HG03039 (cell line): Measurements from ENCODE around the gene THBS3.
"Not testable (repeated sequence)": the region's sequence is repeated elsewhere in the genome, so short reads cannot be mapped to it uniquely, and the experiment has no call there.

Experiments
- ATAC-seq: cut with Tn5 transposase; IDR thresholded peaks from one replicate; pipeline ENCODE4 v1.9.1; 2021; ENCODE audit warnings: mild to moderate bottlenecking, moderate library complexity; ENCODE audit not compliant: unreplicated experiment

THBS3 gene

DNA sequence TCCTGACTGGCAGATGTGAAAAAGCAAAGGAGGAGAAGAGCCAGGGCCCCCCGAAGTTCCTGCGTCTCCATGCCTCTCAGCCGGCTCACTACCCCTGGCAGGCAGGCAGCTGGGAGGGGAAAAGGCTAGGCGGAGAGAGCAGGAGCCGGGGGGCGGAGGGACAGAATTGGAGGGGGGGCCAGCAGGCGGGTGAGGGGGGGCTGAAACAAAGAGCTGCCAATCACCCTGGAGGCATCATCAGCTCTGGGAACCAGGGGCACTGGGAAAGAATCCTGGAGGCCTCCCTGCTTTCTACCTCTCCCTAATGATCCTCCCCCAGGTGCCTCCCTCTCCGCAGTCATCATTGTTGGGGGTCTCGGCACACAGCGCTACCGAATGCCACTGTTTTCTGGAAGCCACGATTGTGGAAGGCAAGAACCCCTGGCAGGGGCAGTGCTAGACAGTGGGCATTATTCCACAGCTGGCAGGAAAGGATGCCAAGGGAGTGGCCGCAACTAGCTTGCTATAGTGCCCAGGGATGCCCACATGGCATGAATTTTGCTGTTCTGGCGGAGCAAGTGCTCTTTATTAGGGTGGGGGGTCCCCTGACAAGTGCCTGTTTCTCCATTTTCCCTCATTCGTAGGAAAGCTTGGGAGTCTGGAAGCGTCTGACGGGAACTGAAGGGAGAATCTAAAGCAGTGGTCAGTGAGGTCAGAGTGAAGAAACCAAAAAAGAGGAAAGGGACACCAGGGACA lies at the start of gene THBS3:
Gene THBS3, minus strand, starts transcription at position 92 of the 735 bp plus-strand sequence. Its CDS starts 21 bp downstream, at position 71.
- no peak for ATAC-seq

DNA sequence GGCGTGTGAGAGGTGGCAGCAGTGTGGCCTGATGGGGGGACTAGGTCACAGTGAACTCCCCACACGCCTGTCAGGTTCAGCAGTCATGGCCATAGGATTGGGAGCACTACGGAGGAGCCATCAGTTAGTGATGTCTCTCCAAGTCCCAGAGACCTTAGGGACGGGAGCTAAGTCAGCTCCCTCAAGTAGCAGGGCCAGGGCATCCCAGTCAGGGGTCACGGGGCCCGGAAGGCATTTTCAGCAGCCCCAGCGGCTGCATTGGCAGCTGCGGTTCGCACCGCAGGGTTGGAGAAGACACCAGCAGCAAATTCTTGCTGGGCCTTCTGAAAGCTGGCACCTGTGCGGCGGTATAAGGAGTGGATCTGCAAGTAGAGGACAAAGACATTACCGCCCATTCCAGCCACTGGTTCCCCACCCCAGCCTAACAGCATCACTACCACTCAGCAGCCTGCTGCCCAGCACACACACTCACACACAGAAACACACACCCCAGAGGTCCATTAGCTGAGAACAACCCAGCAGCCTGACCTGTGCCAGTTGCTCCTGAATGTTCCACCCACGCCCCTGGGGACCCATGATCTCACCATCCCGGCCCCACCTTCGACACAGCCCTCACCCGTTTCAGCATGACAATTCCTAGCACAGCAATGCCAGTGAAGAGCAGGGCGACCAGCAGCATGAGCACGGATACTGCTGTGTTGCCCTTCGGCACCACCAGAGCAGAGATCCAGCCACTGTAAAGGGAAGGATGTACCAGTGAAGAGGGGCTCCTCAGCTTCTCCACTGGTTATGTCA lies 48.6 kb upstream of the THBS3 start:
- ATAC-seq, result no peak

DNA sequence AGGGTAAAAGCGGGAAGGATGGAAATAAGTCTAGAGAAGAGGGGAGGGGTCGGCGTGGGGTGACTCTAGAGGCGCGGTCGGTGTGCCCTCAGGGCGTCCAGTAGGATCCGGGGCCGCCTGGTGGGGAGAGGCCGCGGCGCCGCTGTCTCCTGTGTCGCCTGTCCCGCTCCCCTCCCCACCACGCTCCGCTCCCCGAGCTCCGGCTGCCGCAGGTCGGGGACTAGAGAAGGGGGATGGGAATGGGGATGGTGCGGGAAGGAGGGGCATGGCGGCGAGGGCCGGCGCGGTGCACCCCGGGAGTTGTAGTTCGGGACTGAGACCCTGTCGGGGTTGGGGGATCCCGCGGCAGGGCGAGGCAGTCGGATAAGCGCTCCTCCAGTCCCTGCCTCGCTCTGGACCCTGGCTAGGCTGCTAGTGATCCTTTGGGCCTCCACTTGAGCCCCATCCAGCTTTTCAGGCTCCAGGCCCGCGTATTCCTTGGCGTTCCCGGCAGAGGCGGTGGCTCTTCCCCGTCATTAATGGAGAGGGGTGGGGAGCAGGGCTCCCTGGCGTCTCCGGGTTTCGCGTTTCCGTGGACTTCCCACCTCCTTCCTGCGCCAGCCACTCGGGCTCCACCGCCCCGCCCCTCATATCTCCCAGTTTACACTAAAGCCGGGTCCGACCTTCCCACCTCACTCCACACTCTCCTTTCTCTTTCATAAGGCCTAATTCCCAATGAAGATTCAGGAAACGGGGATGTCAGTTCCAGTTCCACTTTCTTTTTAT lies 47.7 kb upstream of the THBS3 start, which contains the start of gene ENTREP3:
Gene ENTREP3, minus strand, starts transcription at position 241 of the 765 bp plus-strand sequence. CDS start 606 bp downstream, outside the sequence.
- peak; percentile 35 for ATAC-seq

DNA sequence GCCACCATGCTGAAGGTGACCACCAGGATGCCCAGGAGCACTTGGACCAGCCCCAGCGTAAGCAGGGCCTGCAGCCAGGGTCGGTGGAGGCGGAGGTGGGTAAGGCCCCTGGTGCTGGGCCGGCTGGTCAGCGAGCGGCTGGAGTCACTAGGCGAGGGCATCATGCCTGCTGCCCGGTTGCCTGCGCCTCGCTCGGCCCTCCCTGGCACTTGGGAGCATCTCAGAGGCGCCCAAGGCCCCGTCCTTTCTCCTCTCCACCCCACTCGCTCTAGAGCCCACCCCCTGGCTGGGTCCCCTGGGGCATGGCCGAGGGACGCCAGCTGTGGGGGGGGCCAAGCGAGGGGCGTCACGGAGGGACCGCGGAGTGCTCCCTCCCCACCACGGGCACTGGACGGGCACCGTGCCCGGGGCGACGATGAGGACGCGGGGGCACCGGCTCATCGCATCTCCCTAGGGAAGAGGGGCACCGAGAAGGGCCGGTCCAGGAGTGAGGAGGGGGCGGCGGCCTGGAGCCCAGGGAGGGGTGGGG lies 47.1 kb upstream of the THBS3 start:
- no peak for ATAC-seq

DNA sequence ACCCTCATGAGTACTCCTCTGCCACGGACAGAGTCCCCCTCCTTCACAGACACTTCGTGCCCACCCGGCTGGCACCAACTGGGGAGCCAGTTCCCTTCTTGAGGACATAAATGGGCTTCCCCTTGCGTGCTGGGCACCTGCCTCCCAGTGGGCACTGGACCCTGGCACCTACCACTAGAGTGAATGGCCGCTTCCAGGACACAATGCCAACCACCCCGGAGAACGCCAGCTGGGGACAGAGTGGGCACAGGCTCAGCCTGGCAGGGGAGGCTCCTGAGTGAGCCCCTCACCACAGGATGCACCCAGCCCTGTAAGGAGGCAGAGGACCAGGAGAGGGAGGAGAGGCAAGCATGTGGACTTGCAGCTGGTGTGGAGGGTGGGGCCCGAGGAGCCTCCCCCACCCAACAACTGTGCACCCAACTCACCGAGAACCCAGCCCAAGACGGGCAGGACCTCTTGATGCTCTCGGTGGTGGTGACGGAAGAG lies 46.6 kb upstream of the THBS3 start:
- no peak for ATAC-seq

DNA sequence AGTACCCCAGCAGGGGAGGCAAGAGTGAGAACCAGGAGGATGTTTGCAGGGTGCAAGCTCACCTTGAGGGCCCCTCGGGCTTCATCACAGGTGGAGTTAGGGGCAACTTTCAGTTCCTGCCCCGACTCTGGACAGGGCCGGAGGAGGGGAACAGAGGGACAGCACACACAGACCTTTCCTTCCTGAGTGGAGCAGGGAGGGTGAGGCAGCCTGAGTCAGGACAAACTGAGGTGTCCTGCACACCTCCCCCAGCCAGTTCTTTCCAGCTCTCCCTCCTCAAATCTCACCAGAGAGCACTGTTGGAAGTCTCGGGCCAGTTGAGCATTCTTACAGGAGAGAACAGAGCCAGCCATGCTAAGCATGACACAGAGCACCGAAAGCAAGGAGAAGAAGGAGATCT lies 46.1 kb upstream of the THBS3 start:
- no peak for ATAC-seq

DNA sequence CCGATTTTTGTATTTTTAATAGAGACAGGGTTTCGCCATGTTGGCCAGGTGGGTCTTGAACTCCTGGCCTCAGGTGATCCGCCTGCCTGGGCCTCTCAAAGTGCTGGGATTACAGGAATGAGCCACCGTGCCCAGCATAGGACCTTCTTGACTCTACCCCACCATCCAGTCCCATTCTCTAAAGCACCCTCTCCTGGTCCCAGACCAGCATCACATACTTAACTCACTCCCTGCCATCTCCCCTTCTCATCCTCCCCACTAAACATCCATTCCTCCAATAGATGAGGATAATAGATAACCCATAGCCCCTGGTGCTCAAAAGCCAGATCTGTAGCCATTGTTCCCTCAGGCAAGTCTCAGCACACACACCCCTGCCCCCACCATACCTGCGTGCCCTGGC lies 45.5 kb upstream of the THBS3 start:
- ATAC-seq, result no peak

DNA sequence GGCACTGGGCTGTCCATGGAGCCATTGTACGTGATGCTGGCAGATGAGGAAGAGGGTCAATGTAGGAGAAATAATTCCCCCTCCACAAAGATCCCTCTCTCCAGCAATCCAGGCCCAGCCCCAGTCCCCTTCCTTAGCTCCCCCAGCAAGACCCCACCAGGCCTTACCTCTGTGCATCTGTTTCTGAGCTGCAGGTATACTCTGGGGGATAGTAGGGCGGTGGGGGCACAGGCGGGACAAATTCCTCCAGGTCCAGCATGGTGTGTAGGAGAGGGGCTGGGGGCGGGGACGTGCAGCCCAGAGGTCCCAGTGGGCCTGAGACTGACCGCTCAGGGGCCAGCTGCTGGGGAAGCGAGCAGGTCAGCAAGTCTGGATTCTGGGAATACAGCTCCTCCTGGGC lies 43.9 kb upstream of the THBS3 start:
- ATAC-seq, result no peak

DNA sequence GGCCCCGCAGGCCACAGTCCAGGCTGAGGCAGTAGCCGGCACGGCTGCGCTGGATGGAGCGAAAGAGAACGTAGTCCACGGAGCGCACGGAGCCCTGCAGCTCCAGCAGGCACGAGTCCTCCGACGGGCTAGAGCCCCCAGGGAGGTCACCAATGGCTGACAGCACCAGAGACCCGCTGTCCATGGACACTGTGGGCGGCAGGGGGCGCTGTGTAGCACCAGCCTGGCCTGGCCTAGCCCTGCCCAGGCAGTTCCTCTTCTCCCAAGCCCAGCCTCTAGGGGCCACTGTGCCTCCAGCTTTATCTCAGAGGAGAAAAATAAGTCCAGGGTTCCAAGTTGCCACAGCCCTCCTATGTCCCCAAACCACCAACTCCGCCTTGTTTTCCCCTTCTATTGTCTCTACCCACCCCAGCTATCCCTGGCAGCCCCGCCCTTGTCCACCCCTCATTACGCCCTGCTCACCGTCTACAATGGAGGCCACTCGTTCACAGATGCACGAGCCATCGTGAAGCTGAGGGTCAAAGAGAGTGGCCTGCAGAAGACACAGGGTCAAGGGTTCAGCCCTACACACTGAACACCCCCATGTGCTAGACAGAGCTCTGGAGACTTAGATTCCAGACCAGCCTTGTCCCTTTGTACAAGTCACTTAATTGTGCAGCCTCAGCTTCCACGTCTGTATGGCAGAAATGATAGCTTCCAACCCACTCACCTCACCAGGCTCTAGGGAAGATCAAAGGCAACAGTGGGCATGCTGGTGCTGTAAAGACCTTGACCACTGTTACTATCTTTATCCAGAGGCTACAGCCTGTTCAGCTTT lies 43.1 kb upstream of the THBS3 start:
- ATAC-seq, result peak; percentile 77

DNA sequence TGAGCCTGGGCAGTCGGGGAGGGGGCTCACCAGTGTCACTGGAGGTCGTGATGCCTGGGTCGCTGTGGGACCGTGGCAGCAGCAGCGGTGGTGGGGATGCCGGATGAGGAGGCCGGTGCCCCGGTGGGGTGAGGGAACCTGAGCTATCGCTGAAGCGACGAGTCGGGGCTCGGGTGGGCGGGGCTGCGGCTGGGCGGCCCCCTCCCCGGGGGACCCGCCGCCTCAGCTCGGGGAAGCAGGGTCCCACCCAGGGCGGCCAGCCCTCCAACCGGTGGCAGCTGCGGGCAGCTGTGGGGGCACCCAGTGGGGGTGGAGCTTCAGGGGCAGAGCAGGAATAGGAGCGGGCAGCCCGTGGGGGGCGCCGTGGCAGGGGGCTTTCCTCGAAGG lies 42.5 kb upstream of the THBS3 start:
- peak; percentile 9 for ATAC-seq

DNA sequence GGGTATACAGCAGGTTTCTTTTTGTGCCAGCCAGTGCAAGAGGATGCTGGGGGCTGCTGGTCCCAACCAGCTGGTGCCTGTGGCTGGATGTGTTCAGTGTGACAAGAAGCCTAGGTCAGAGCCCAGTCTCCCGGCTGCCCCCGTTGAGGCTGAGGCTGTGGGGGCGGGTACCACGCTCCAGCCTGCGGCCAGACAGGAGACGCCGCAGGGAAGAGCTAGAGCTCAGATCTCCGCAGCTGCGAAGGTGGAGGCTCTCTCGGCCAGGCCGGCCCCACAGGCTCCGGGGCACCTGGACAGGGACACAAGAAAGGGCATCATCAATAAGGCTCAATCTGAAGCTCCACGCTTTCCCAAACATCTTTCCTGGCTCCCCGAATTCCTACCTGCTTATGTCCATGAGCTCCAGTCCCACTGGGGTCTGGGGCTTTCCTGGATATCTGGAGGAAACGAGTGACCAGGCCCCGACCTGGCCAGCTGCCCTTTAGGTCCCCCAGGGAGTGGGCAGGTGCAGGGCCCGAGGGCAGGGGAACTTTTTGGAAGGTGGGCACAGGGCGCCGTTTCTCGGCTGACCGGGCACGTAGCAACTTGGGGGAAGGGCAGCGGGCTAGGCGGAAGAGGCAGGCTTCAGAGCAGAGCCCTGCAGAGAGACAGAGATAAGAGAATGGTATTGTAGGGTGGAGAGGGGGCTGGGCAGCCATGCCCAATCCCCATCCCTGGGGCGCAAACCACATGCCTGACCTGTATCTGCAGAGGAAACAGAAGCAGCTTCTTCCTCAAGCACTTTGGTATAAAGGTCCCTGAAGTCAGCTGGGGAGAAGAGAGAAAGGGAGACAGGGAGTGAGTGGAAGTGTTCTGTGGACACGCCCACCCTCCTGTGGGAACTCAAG lies 40.2 kb upstream of the THBS3 start:
- ATAC-seq, result no peak

DNA sequence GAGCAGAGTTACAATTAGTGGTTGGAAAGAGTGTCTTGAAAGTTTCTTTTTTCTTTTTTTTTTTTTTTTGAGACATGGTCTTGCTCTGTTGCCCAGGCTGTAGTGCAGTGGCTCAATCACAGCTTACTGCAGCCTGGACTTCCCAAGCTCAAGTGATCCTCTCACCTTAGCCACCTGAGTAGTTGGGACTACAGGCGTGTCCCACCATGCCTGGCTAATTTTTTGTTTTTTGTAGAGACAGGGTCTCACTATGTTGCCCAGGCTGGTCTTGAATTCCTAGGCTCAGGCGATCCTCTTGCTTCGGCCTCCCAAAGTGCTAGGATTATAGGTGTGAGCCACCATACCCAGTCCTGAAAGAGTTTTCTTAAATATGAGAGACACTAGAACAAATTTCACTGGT lies 39.1 kb upstream of the THBS3 start:
- ATAC-seq, result not testable (repeated sequence)

DNA sequence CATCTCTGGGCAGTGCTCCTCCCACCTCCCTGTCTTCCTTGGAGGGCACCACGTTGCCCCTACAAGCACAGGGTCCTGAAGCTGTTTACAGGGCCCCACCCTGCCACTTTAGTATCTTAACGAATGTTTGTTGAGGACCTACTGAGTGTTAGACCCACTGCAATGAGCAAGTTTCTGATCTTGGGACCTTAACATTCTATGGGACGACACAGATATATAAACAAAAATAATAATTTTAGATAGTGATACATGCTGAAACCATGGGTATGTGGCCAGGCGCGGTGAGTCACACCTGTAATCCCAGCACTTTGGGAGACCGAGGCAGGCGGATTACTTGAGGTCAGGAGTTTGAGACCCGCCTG lies 37.4 kb upstream of the THBS3 start:
- ATAC-seq, result peak; percentile 3

DNA sequence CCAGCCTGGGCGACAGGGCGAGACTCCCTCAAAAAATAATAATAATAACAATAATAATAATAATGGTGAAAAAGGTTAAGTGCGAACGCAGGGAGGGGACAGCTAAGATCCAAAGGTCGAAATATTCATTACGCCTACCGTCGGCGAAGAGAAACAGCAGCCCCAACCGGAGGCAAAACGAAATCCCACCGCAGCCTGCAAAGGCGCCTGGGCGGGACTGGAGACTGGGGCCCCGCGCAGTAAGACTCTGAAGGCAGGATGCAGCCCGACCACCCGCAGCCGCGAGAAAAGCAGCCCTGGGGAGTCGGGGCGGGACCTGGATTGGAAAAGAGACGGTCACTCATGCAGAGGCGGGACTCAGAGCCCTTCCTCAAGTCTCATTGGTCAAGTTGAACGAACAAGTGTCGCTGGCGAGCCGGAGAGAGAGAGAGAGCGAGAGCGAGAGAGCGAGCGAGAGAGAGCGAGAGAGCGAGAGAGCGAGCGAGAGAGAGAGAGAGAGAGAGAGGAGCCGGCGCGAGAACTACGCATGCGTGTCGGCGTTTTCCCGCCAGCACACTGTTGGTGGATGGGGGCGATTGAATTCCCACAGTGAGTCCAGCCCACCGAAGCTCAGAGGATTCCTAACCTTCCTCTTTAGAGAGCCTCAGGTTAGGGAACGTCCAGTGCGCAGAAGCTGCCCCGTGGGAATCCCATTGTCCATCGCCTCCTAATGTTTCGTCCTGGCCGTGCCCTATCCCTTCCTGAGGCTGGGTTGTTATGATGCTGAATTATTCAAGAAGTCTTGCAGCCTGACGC lies 36.9 kb upstream of the THBS3 start:
- peak; percentile 75 for ATAC-seq

DNA sequence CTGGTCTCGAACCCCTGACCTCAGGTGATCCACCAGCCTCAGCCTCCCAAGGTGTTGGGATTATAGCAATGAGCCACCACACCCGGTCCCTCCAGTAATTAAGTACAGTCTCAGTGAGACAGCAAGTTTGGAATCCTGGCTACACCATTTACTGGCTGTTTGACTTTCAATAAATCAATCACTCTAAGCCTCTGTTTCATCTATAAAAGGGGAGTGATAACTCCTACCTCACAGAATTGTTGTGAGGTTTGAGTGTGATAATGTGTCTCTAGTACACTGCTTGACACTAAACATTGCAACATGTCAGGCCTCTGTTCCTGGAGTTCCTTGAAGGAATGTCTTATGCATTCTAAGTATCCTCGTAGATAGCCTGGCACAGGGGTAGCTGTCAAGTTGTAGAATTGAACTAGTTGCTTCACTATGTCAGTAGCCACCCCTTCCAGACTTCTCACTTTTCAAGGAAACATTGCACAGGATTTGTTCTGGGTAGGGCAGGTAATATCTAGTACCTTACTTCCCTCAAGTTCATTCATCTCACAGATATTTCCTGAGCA lies 35.2 kb upstream of the THBS3 start:
- ATAC-seq, result no peak

DNA sequence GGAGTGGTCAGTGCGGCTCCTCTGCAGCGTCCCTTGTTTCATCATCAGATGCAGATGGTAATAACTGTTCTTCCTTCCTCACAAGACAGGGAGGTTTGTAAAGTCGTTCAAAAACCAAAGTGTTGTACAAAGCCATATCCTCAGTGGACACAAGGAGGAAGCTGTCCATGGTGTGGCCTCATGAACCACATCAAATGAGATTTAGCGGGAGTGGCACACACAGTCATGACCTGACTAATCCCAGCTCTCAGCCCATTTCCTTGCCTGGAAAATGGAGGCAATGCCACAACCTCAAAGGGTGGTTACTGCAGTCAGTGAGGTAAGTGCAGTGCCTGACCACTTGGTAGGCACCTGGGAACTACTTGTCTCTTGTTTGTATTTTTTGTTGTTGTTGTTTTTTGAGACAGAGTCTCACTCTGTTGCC lies 34.2 kb upstream of the THBS3 start:
- no peak for ATAC-seq

DNA sequence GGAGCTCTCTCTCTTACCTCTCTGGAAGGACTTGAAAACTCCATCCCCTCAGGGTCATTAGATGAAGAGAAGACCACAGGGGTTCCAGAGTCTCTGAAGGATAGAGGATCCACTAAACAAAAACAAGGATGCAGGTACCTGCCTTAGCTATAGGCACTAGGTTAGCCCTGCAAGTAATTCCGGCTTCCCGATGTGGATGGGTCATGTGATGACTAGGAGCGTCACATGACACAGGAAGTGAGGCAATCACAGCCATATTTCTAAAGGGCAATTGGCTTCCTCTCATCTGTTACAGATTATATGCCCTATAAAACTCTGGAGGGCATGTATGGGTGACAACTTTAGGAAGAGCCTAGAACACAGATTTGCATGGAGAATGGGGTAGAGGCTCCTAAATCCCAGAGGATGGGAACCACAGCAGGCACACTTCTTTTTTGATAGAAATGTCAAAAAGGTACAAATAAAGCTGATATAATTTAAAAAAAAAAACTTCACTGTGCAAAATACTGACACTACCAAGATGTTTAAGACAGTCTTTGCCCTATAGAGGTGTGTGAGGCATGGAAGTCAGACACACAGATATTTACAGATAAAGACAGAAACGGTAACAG lies 33.5 kb upstream of the THBS3 start:
- no peak for ATAC-seq

DNA sequence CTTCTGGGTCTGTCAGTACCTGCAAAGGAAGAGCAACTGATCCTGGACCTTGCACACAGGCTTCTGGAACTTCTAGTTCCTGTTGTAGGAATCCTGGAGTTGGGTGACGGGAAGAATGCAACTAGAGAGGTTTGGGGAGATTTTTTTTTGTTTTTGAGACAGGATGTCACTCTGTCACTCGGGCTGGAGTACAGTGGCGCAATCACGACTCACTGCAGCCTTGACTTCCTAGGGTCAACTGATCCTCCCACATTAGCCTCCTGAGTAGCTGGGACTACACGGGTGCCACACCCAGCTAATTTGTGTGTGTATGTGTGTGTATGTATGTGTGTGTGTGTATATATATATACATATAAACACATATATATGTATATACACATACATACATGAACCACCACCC lies 28.8 kb upstream of the THBS3 start:
- ATAC-seq, result no peak
